ENCODE measurements around the gene NUDT22. TPM values are rescaled to one million over a fixed set of nuclear protein-coding genes. Genes with fewer than 3 reads are reported as not detected.

NUDT22 gene
- total RNA-seq, 3 donors from 2014 or later (not counting 1 experiment from before 2014, with no cell fraction given) = 59.1 to 79.1 (median 74.8) TPM

DNA sequence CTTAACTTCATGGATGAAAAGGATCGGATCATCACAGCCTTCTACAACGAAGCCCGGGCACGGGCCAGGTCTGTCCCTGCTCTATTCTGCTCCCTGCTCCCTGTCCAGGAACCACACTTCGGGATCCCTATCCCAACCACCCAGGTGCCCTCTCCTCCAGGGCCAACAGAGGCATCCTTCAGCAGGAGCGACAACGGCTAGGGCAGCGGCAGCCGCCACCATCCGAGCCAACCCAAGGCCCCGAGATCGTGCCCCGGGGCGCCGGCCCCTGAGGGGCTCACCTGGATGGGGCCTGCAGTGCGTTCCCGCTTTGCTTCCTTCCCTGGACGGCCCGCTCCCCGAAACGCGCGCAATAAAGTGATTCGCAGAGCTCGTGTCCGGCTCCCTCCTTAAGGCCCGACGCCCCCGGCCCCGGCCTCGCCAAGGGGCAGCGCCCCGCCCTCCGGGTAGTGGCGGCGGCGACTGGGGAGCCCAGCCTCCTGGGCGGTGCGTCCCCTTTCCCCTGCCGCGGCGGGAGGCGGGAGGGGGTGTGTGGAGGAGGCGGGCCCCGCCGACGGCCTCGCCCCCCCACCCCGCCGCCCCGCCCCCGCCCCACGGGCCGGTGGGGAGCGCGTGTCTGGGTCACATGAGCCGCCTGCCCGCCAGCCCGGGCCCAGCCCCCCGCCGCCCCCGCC is 8.0 kb downstream of the NUDT22 start, which contains the start of gene VEGFB:
Gene VEGFB, plus strand, starts transcription at position 672 of the 674 bp plus-strand sequence. CDS start 250 bp downstream, outside the sequence.
- intact Hi-C loops (cut with micrococcal nuclease) = no loop called here
- H3K4me1 ChIP-seq (ENCODE audit: control insufficient read depth, insufficient read depth, low read length) = peaks cover 67% of the 10 kb centered on the region
- H3K4me3 ChIP-seq (ENCODE audit: low read length) = peak within 1 kb of the TSS; percentile 53
- H3K9me3 ChIP-seq (ENCODE audit: control insufficient read depth, insufficient read depth, low read length) = no peaks in the 10 kb centered on the region
- Mint-ChIP-seq H3K27me3 (ENCODE audit: low read depth in 2 of 2) (no peaks in the 10 kb centered on the region), H3K4me1 (peaks cover 13 to 33% of the 10 kb centered on the region in 2 donors), H3K9me3 (no peaks in the 10 kb centered on the region), H3K27ac (peak within 1 kb of the TSS; percentile 65 to 93), H3K36me3 (no peaks in the 10 kb centered on the region), H3K4me3 (peak within 1 kb of the TSS; percentile 84)
- no peaks in the 10 kb centered on the region for H3K27me3 ChIP-seq (ENCODE audit: control insufficient read depth, insufficient read depth, low read length)
- TF ChIP-seq, protein P1, sequence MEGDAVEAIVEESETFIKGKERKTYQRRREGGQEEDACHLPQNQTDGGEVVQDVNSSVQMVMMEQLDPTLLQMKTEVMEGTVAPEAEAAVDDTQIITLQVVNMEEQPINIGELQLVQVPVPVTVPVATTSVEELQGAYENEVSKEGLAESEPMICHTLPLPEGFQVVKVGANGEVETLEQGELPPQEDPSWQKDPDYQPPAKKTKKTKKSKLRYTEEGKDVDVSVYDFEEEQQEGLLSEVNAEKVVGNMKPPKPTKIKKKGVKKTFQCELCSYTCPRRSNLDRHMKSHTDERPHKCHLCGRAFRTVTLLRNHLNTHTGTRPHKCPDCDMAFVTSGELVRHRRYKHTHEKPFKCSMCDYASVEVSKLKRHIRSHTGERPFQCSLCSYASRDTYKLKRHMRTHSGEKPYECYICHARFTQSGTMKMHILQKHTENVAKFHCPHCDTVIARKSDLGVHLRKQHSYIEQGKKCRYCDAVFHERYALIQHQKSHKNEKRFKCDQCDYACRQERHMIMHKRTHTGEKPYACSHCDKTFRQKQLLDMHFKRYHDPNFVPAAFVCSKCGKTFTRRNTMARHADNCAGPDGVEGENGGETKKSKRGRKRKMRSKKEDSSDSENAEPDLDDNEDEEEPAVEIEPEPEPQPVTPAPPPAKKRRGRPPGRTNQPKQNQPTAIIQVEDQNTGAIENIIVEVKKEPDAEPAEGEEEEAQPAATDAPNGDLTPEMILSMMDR (IDR thresholded peaks at IDR 0.05) = no peak
- peak within 1 kb of the TSS; percentile 53 for H3K27ac ChIP-seq (ENCODE audit: low read length)
- ATAC-seq (peak; percentile 58 to 77 (median 70)), DNase-seq (peak; percentile 61 to 84)
- H3K36me3 ChIP-seq (ENCODE audit: control insufficient read depth, insufficient read depth, low read length) = peaks cover 5% of the 10 kb centered on the region
- 8% methylated on average over 58 of the region's 62 CpGs for WGBS (ENCODE audit: insufficient coverage)

DNA sequence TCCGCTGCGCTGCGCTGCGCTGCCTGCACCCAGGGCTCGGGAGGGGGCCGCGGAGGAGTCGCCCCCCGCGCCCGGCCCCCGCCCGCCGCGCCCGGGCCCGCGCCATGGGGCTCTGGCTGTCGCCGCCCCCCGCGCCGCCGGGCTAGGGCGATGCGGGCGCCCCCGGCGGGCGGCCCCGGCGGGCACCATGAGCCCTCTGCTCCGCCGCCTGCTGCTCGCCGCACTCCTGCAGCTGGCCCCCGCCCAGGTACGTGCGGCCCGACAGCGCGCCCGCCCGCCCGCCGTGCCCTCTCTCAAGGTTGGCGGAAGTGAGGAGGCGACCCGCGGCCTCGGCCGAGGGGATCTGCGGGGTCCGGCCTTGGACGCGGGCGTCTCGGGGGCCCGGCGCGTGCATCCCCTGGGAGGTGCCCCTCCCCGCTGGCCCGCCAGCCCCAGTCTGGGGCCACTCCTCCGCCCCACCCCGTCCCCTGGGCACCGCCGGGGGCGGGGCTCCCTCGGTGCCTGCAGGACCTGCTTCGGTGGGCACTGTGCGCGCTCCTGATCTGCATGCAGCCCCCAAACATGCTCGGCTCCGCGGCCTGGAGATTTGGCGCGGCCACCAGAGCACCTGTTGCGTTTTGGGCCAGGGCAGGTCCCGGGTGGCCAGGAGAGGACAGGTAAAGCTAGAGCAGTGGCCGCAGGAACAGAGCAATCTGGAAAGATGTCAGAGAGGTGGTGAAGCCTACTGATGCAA is 8.7 kb downstream of the NUDT22 start:
- Histone ChIP-seq H3K4me3 (ENCODE audit: low read length) (peak overlapping the region; percentile 53), H3K27me3 (ENCODE audit: control insufficient read depth, insufficient read depth, low read length) (no peaks in the 10 kb centered on the region), H3K9me3 (ENCODE audit: control insufficient read depth, insufficient read depth, low read length) (no peaks in the 10 kb centered on the region), H3K36me3 (ENCODE audit: control insufficient read depth, insufficient read depth, low read length) (peaks cover 5% of the 10 kb centered on the region), H3K4me1 (ENCODE audit: control insufficient read depth, insufficient read depth, low read length) (peaks cover 66% of the 10 kb centered on the region), H3K27ac (ENCODE audit: low read length) (peak overlapping the region; percentile 53)
- ATAC-seq = peak; percentile 55 to 67 (median 55)
- under 1% methylated on average over 80 of the region's 80 CpGs for WGBS (ENCODE audit: insufficient coverage)
- peak overlapping the region; percentile 59 to 71 for H3K27ac Mint-ChIP-seq
- no peaks in the 10 kb centered on the region for H3K27me3 Mint-ChIP-seq (ENCODE audit: low read depth in 2 of 2)
- no peaks in the 10 kb centered on the region for H3K9me3 Mint-ChIP-seq
- no peaks in the 10 kb centered on the region for H3K36me3 Mint-ChIP-seq
- intact Hi-C loops (cut with micrococcal nuclease) = no loop called here
- TF ChIP-seq, protein P1 (IDR thresholded peaks at IDR 0.05) = no peak
- DNase-seq = peak; percentile 55 to 81
- peaks cover 11 to 26% of the 10 kb centered on the region in 2 donors for H3K4me1 Mint-ChIP-seq
- peak overlapping the region; percentile 84 for H3K4me3 Mint-ChIP-seq

DNA sequence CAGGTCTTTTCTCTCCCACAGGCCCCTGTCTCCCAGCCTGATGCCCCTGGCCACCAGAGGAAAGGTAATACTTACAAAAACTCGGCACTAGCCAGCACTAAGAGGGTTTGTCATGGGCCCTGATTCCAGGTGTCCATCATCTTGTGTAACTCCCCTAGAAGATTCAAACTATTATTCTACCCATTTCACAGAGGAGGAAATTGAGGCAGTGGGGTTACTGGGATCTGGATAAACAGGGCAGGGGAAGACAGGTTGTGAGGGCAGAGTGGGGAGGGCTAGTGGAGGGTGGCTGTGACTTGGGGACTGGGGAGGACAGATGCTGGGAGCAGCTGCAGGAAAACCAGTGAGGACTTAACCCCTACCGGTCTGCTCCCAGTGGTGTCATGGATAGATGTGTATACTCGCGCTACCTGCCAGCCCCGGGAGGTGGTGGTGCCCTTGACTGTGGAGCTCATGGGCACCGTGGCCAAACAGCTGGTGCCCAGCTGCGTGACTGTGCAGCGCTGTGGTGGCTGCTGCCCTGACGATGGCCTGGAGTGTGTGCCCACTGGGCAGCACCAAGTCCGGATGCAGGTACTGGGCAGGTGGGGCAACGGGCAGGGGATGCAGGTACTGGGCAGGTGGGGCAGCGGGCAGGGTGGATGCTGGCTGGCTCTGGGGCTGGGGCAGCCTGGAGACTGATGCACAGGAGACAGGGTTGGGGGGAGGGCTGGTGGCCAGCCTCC is 9.5 kb downstream of the NUDT22 start:
- TF ChIP-seq, protein P1 (IDR thresholded peaks at IDR 0.05) = no peak
- 95% methylated on average over 12 of the region's 12 CpGs for WGBS (ENCODE audit: insufficient coverage)
- no peak for DNase-seq
- Mint-ChIP-seq H3K27ac (peak overlapping the region; percentile 59 to 71), H3K36me3 (no peaks in the 10 kb centered on the region), H3K27me3 (ENCODE audit: low read depth in 2 of 2) (no peaks in the 10 kb centered on the region), H3K4me3 (peak overlapping the region; percentile 84), H3K9me3 (no peaks in the 10 kb centered on the region), H3K4me1 (peaks cover 11 to 27% of the 10 kb centered on the region in 2 donors)
- Histone ChIP-seq H3K27me3 (ENCODE audit: control insufficient read depth, insufficient read depth, low read length) (no peaks in the 10 kb centered on the region), H3K4me3 (ENCODE audit: low read length) (peak overlapping the region; percentile 53), H3K36me3 (ENCODE audit: control insufficient read depth, insufficient read depth, low read length) (peaks cover 5% of the 10 kb centered on the region), H3K4me1 (ENCODE audit: control insufficient read depth, insufficient read depth, low read length) (peaks cover 66% of the 10 kb centered on the region), H3K27ac (ENCODE audit: low read length) (peak overlapping the region; percentile 53), H3K9me3 (ENCODE audit: control insufficient read depth, insufficient read depth, low read length) (no peaks in the 10 kb centered on the region)
- intact Hi-C loops (cut with micrococcal nuclease) = no loop called here
- ATAC-seq = no peak
